Calu3 (cell line): ENCODE data around the gene OSCP1. TPM values are rescaled to one million over a fixed set of nuclear protein-coding genes. Genes with fewer than 3 reads are reported as not detected.

Experiments
- BruUV-seq: library from RNA; stranded (reverse); fragments of 400-500 nt; replicated peaks from 2 replicates; lab custom pipeline; 2021; lab: Mats Ljungman, UMichigan
- CTCF ChIA-PET: fragments of 300-600 bp; sonication (Branson Sonifier 250); formaldehyde crosslinking; loops from one replicate; lab custom pipeline; 2022; ENCODE audit warnings: antibody characterized with exemption; lab: Charles Lee
- DNase-seq: peaks from one replicate; pipeline ENCODE4 v3.0.0; 2022
- H3K27ac Mint-ChIP-seq: one replicate; pipeline ENCODE4 v1.8.0; 2022; ENCODE audit warnings: mixed read lengths; ENCODE audit not compliant: unreplicated experiment
- H3K27me3 Mint-ChIP-seq: one replicate; pipeline ENCODE4 v1.8.0; 2022; ENCODE audit warnings: mixed read lengths; ENCODE audit not compliant: unreplicated experiment
- H3K36me3 Mint-ChIP-seq: one replicate; pipeline ENCODE4 v1.8.0; 2022; ENCODE audit warnings: mild to moderate bottlenecking, moderate library complexity, mixed read lengths; ENCODE audit not compliant: insufficient read depth, unreplicated experiment
- H3K4me1 Mint-ChIP-seq: one replicate; pipeline ENCODE4 v1.8.0; 2022; ENCODE audit warnings: mild to moderate bottlenecking, low read depth, mixed read lengths; ENCODE audit not compliant: unreplicated experiment
- H3K4me3 Mint-ChIP-seq: one replicate; pipeline ENCODE4 v1.8.0; 2022; ENCODE audit warnings: mild to moderate bottlenecking, low read depth, moderate library complexity, mixed read lengths; ENCODE audit not compliant: unreplicated experiment
- H3K9me3 Mint-ChIP-seq: one replicate; pipeline ENCODE4 v1.8.0; 2022; ENCODE audit warnings: low read depth, mixed read lengths; ENCODE audit not compliant: unreplicated experiment
- CTCF ChIP-seq: fragments of 200-600 bp; IDR thresholded peaks from one replicate; pipeline ENCODE4 v1.8.0; 2022; ENCODE audit warnings: antibody characterized with exemption; ENCODE audit not compliant: unreplicated experiment
- intact Hi-C: fragments of 100-400 bp; cut with micrococcal nuclease; formaldehyde crosslinking; loops from one replicate; pipeline ENCODE4 v1.10.0; 2022; ENCODE audit not compliant: unreplicated experiment
- total RNA-seq: library from RNA; stranded (reverse); gene quantifications from 2 replicates; pipeline ENCODE4 v1.2.3, GENCODE V29; 2022

The OSCP1 gene
- total RNA-seq, 1 experiment from 2014 or later: 2.0 TPM

- intact Hi-C loops: no loop called here
- Mint-ChIP-seq H3K27me3 (no peaks in the 10 kb centered on the region), H3K9me3 (no peaks in the 10 kb centered on the region), H3K36me3 (peaks cover 27% of the 10 kb centered on the region), H3K4me3 (no peak overlapping the region), H3K4me1 (peaks cover 10% of the 10 kb centered on the region), H3K27ac (no peak overlapping the region)
- CTCF ChIA-PET: no interaction called here
- no peak for DNase-seq
- no TSS peak for BruUV-seq
- TF ChIP-seq CTCF: no peak
Observed at GRCh38 chr1:36465731-36466369, 15.6 kb upstream of the OSCP1 start.

GRCh38 chr1:36464605-36465393 is 14.5 kb upstream of the OSCP1 start:
- H3K27me3 Mint-ChIP-seq: no peaks in the 10 kb centered on the region
- no peak for TF ChIP-seq CTCF
- CTCF ChIA-PET: interaction anchor here (1.1 to 1.2 kb wide), 2 partner anchors 15 to 315 kb away, joined by 3 to 4 read pairs; partner anchors contain the start of genes OSCP1 and TRAPPC3
- peaks cover 27% of the 10 kb centered on the region for H3K36me3 Mint-ChIP-seq
- BruUV-seq: TSS peak; percentile 98
- peak overlapping the region; percentile 97 for H3K27ac Mint-ChIP-seq
- H3K4me3 Mint-ChIP-seq: peak overlapping the region; percentile 99
- H3K4me1 Mint-ChIP-seq: peaks cover 10% of the 10 kb centered on the region
- no peak for DNase-seq
- intact Hi-C loops: no loop called here
- H3K9me3 Mint-ChIP-seq: no peaks in the 10 kb centered on the region

- CTCF ChIA-PET: interaction anchor here (0.8 to 1.2 kb wide), 3 partner anchors 14 to 314 kb away, joined by 3 to 4 read pairs (median 4); partner anchors contain the start of genes OSCP1 and TRAPPC3
- BruUV-seq: no TSS peak
- intact Hi-C loops: no loop called here
Observed at GRCh38 chr1:36463803-36464604, 13.8 kb upstream of the OSCP1 start, which contains the start of gene MRPS15. Gene MRPS15 (minus strand): TSS chr1:36464384. CDS start chr1:36464275, 109 bp downstream.

More at GRCh38 chr1:36463803-36464604, 13.8 kb upstream of the OSCP1 start, which contains the start of gene MRPS15:
- peak within 1 kb of the TSS; percentile 99 for H3K4me3 Mint-ChIP-seq
- no peaks in the 10 kb centered on the region for H3K27me3 Mint-ChIP-seq
- H3K36me3 Mint-ChIP-seq: peaks cover 27% of the 10 kb centered on the region
- TF ChIP-seq CTCF: no peak
- peaks cover 10% of the 10 kb centered on the region for H3K4me1 Mint-ChIP-seq
- no peaks in the 10 kb centered on the region for H3K9me3 Mint-ChIP-seq
- peak; percentile 95 for DNase-seq
- H3K27ac Mint-ChIP-seq: peak within 1 kb of the TSS; percentile 97
